H1 (cell line): Measurements from ENCODE around the gene UBR3. TPM values are rescaled to one million over a fixed set of nuclear protein-coding genes. Genes with fewer than 3 reads are reported as not detected.

Source experiments
- CTCF ChIA-PET: fragments of 300-600 bp; sonication (Branson Sonifier 250); formaldehyde crosslinking; loops from one replicate; lab custom pipeline; 2021; ENCODE audit not compliant: partially characterized antibody; lab: Charles Lee
- POLR2A ChIA-PET: fragments of 300-600 bp; sonication (Branson Sonifier 250); formaldehyde crosslinking; loops from one replicate; lab custom pipeline; 2021; ENCODE audit warnings: inconsistent platforms; ENCODE audit not compliant: partially characterized antibody; lab: Charles Lee
- DNase-seq, 2 experiments: peaks; one replicate each; pipeline versions ENCODE4 v3.0.0 to v3.0.0-alpha.2; 2010 to 2022; ENCODE audit warnings: low spot score in 2 of 2, low read depth in 1 of 2, mixed read lengths in 1 of 2
- FAIRE-seq: peaks from 2 replicates; lab custom pipeline; 2011; peaks lifted over from hg19 to GRCh38; lab: Jason Lieb, UNC
- H2AFZ ChIP-seq: 2 replicates; pipeline ENCODE4 v1.8.1; 2012; ENCODE audit warnings: low read length, inconsistent platforms
- H2AK5ac ChIP-seq: 2 replicates; pipeline ENCODE4 v1.6.1; 2013; ENCODE audit warnings: low read depth, low read length
- H2BK120ac ChIP-seq: replicated peaks from 2 replicates; pipeline ENCODE3; 2013; ENCODE audit warnings: low read depth, low read length, inconsistent platforms
- H2BK12ac ChIP-seq: 2 replicates; pipeline ENCODE4 v1.6.1; 2013; ENCODE audit warnings: low read depth, low read length
- H2BK15ac ChIP-seq: 2 replicates; pipeline ENCODE4 v1.6.1; 2013; ENCODE audit warnings: low read length
- H2BK20ac ChIP-seq: 2 replicates; pipeline ENCODE4 v1.6.1; 2013; ENCODE audit warnings: low read length
- H2BK5ac ChIP-seq: 2 replicates; pipeline ENCODE4 v1.6.1; 2013; ENCODE audit warnings: low read depth, low read length
- H3K14ac ChIP-seq: 2 replicates; pipeline ENCODE4 v1.6.1; 2013; ENCODE audit warnings: inconsistent platforms; ENCODE audit not compliant: insufficient read length
- H3K18ac ChIP-seq: 2 replicates; pipeline ENCODE4 v1.6.1; 2013; ENCODE audit warnings: low read length; ENCODE audit errors: extremely low read depth
- H3K23ac ChIP-seq: 2 replicates; pipeline ENCODE4 v1.6.1; 2013; ENCODE audit warnings: inconsistent platforms; ENCODE audit not compliant: insufficient read length
- H3K23me2 ChIP-seq: 2 replicates; pipeline ENCODE4 v1.6.1; 2013; ENCODE audit warnings: low read depth, low read length
- H3K27ac ChIP-seq: 2 replicates; pipeline ENCODE4 v1.6.1; 2011; ENCODE audit warnings: low read depth, low read length, inconsistent platforms
- H3K27me3 ChIP-seq, 4 experiments: replicated peaks in 1 of 4; 1 replicate in 1 of 4; 2 replicates in 3 of 4; pipeline versions ENCODE4 v1.6.1 to v1.8.1; 2011 to 2013; ENCODE audit warnings: low read length in 3 of 4, mild to moderate bottlenecking in 3 of 4, inconsistent platforms in 2 of 4, mixed read lengths in 2 of 4, moderate library complexity in 1 of 4; ENCODE audit not compliant: control insufficient read depth in 3 of 4, insufficient read depth in 3 of 4; ENCODE audit errors: extremely low read depth in 1 of 4
- H3K36me3 ChIP-seq, 4 experiments: 2 replicates each; pipeline versions ENCODE4 v1.6.1 to v1.8.1; 2011 to 2013; ENCODE audit warnings: mild to moderate bottlenecking in 4 of 4, low read length in 3 of 4, moderate library complexity in 2 of 4, control low read depth in 1 of 4, inconsistent platforms in 1 of 4; ENCODE audit not compliant: insufficient read depth in 4 of 4, control insufficient read depth in 2 of 4
- H3K4ac ChIP-seq: replicated peaks from 2 replicates; pipeline ENCODE3; 2013; ENCODE audit warnings: low read length, low read depth, mixed read lengths, inconsistent platforms; ENCODE audit not compliant: insufficient read length
- H3K4me1 ChIP-seq, 4 experiments: replicated peaks in 1 of 4; 1 replicate in 1 of 4; 2 replicates in 3 of 4; pipeline versions ENCODE4 v1.6.1 to v1.8.1; 2011 to 2013; ENCODE audit warnings: low read length in 3 of 4, inconsistent platforms in 2 of 4, mixed read lengths in 1 of 4; ENCODE audit not compliant: insufficient read depth in 4 of 4, control insufficient read depth in 3 of 4
- H3K4me2 ChIP-seq, 2 experiments: 2 replicates each; pipeline versions ENCODE4 v1.6.1 to v1.8.1; 2011 to 2013; ENCODE audit warnings: low read depth in 2 of 2, low read length in 2 of 2, control low read depth in 1 of 2, inconsistent platforms in 1 of 2, mild to moderate bottlenecking in 1 of 2; ENCODE audit not compliant: insufficient read depth in 1 of 2
- H3K4me3 ChIP-seq, 4 experiments: fragments of 200-600, 300-600 bp in 1 of 4; sonication (generic), shearing (Covaris generic), sonication (Bioruptor Twin) in 1 of 4; 2 replicates each; pipeline versions ENCODE4 v1.5.1 to v1.8.1; 2011 to 2016; ENCODE audit warnings: low read length in 4 of 4, low read depth in 3 of 4, control low read depth in 2 of 4, inconsistent platforms in 2 of 4, mild to moderate bottlenecking in 2 of 4, mixed read lengths in 1 of 4, moderate library complexity in 1 of 4; ENCODE audit not compliant: insufficient read depth in 2 of 4; ENCODE audit errors: extremely low read depth in 1 of 4
- H3K56ac ChIP-seq: replicated peaks from 2 replicates; pipeline ENCODE3; 2013; ENCODE audit warnings: low read depth, mild to moderate bottlenecking, mixed read lengths, low read length, inconsistent platforms; ENCODE audit not compliant: insufficient read length
- H3K79me1 ChIP-seq: 2 replicates; pipeline ENCODE4 v1.6.1; 2013; ENCODE audit warnings: low read depth, low read length, control low read depth
- H3K79me2 ChIP-seq, 2 experiments: 2 replicates each; pipeline versions ENCODE4 v1.6.1 to v1.8.1; 2012 to 2013; ENCODE audit warnings: low read length in 2 of 2, mild to moderate bottlenecking in 2 of 2, inconsistent platforms in 1 of 2; ENCODE audit not compliant: insufficient read depth in 2 of 2, control insufficient read depth in 1 of 2
- H3K9ac ChIP-seq, 4 experiments: replicated peaks in 1 of 4; 1 replicate in 1 of 4; 2 replicates in 3 of 4; pipeline versions ENCODE4 v1.6.1 to v1.8.1; 2011 to 2013; ENCODE audit warnings: low read depth in 3 of 4, low read length in 3 of 4, control low read depth in 2 of 4, mild to moderate bottlenecking in 2 of 4, moderate library complexity in 2 of 4, inconsistent platforms in 1 of 4; ENCODE audit errors: extremely low read depth in 1 of 4
- H3K9me3 ChIP-seq, 2 experiments: 2 replicates each; pipeline versions ENCODE4 v1.6.1 to v1.8.1; 2012 to 2013; ENCODE audit warnings: mild to moderate bottlenecking in 2 of 2, moderate library complexity in 2 of 2, control low read depth in 1 of 2, inconsistent platforms in 1 of 2, low read depth in 1 of 2, low read length in 1 of 2, mixed read lengths in 1 of 2; ENCODE audit not compliant: insufficient read depth in 2 of 2
- H4K20me1 ChIP-seq, 2 experiments: replicated peaks in 1 of 2; 2 replicates each; pipeline versions ENCODE3 to v1.8.1; 2011 to 2013; ENCODE audit warnings: inconsistent platforms in 2 of 2, low read length in 2 of 2, mild to moderate bottlenecking in 1 of 2; ENCODE audit not compliant: insufficient read depth in 2 of 2, control insufficient read depth in 1 of 2
- H4K5ac ChIP-seq: 2 replicates; pipeline ENCODE4 v1.6.1; 2013; ENCODE audit warnings: low read length, low read depth, mixed read lengths, inconsistent platforms; ENCODE audit not compliant: insufficient read length
- H4K8ac ChIP-seq: 2 replicates; pipeline ENCODE4 v1.8.0; 2013; ENCODE audit warnings: mild to moderate bottlenecking, moderate library complexity, low read length, inconsistent platforms; ENCODE audit not compliant: insufficient read depth; ENCODE audit errors: extremely low read depth
- H4K91ac ChIP-seq: replicated peaks from 2 replicates; pipeline ENCODE3; 2013; ENCODE audit warnings: low read length, mixed read lengths, inconsistent platforms; ENCODE audit not compliant: insufficient read length
- BRCA1 ChIP-seq: IDR thresholded peaks from 2 replicates; pipeline ENCODE4 v1.6.1; 2012; ENCODE audit warnings: low read depth, low read length, improper control_type of control experiment
- CHD2 ChIP-seq: IDR thresholded peaks from 2 replicates; pipeline ENCODE4 v1.6.1; 2012; ENCODE audit warnings: low read length, improper control_type of control experiment
- CTBP2 ChIP-seq: IDR thresholded peaks from 2 replicates; pipeline ENCODE4 v1.7.0; 2011; ENCODE audit warnings: borderline replicate concordance, mild to moderate bottlenecking, moderate library complexity, mixed read lengths, low read length; ENCODE audit not compliant: insufficient read depth, insufficient read length
- HDAC2 ChIP-seq, 2 experiments: fragments of 300-600 bp in 1 of 2; sonication (generic) in 1 of 2; IDR thresholded peaks; 2 replicates each; pipeline ENCODE4 v1.6.1; 2011 to 2012; ENCODE audit warnings: low read depth in 2 of 2, low read length in 2 of 2, mild to moderate bottlenecking in 2 of 2, moderate library complexity in 2 of 2, borderline replicate concordance in 1 of 2, inconsistent platforms in 1 of 2
- TBP ChIP-seq: IDR thresholded peaks from 2 replicates; pipeline ENCODE4 v1.6.1; 2011; ENCODE audit warnings: low read depth, low read length, improper control_type of control experiment
- TCF12 ChIP-seq: IDR thresholded peaks from 2 replicates; pipeline ENCODE4 v1.6.1; 2011; ENCODE audit warnings: low read depth, mild to moderate bottlenecking, low read length
- WGBS, 2 experiments: shearing (Covaris generic) in 1 of 2; methylation state at CpG; one replicate each; pipeline versions ENCODE4 v1.1.6 to v1.1.7; 2013 to 2015; ENCODE audit warnings: low lambda C conversion rate in 2 of 2, mixed read lengths in 2 of 2, inconsistent platforms in 1 of 2, low coverage in 1 of 2, missing lambda C conversion rate in 1 of 2; ENCODE audit not compliant: insufficient replicate concordance in 2 of 2, insufficient coverage in 1 of 2, insufficient read length in 1 of 2; ENCODE audit errors: extremely low coverage in 1 of 2, missing lambda C conversion rate in 1 of 2; 5-methylcytosine and 5-hydroxymethylcytosine counted together
- polyA plus RNA-seq, 7 experiments: library from polyadenylated mRNA; depleted of rRNA in 3 of 7; stranded (reverse) in 5 of 7; unstranded in 2 of 7; fragments of >200 nt in 5 of 7; fragments of 200-250 nt in 2 of 7; gene quantifications; 1 replicate in 5 of 7; 2 replicates in 1 of 7; 4 replicates in 1 of 7; pipeline versions ENCODE4 v1.2.1 to v1.2.3, GENCODE V29; 2011 to 2013; ENCODE audit warnings: missing spikeins in 2 of 7, mixed read lengths in 2 of 7
- total RNA-seq: library from RNA; stranded (reverse); fragmentation: NEBNext Ultra II Directional; extraction: Animal tissue kit (Norgen Biotek cat#: 25700); gene quantifications from 2 replicates; pipeline ENCODE4 v1.2.1, GENCODE V29; 2021
- TF ChIP-seq, protein P1 (sequence below): IDR thresholded peaks from 2 replicates; pipeline ENCODE4 v1.6.1; 2011; ENCODE audit warnings: low read length, improper control_type of control experiment

The UBR3 gene
- total and polyA plus RNA-seq, 2 of the 8 experiments (the other 6 are each of a cell fraction or from before 2014, with no cell fraction given): 3.7 to 17.7 TPM

GRCh38 chr2:170077830-170078569 is 250.7 kb downstream of the UBR3 start:
- H3K4me3 ChIP-seq: peak overlapping the region in 1 of 4 experiments; percentile 24; a peak in 1 of 8 replicates
- peak overlapping the region; percentile 79; the same call in 1 of the 2 replicates for H2BK5ac ChIP-seq
- H4K91ac ChIP-seq: no peak overlapping the region
- H4K5ac ChIP-seq: peak overlapping the region; percentile 49
- no peak overlapping the region for H4K8ac ChIP-seq
- H3K27ac ChIP-seq: no peak overlapping the region; the same call in 1 of the 2 replicates
- no peak overlapping the region for H3K14ac ChIP-seq
- H2BK12ac ChIP-seq: no peak overlapping the region
- FAIRE-seq (peak; percentile 50), DNase-seq (no peak)
- H3K4me2 ChIP-seq: peak overlapping the region; percentile 29 to 44; a peak in 3 of 4 replicates
- peaks cover 0 to 3% (median 0%) of the 10 kb centered on the region in 4 experiments; a peak in 3 of 8 replicates for H3K36me3 ChIP-seq
- no peak overlapping the region for H2AK5ac ChIP-seq
- peaks cover 0 to 3% of the 10 kb centered on the region in 2 experiments; a peak in 1 of 4 replicates for H3K9me3 ChIP-seq
- POLR2A ChIA-PET: no interaction called here
- H3K4me1 ChIP-seq: peaks cover 0 to 15% (median 6%) of the 10 kb centered on the region in 4 experiments; a peak in 5 of 7 replicates
- no peaks in the 10 kb centered on the region for H3K23me2 ChIP-seq
- H3K4ac ChIP-seq: no peak overlapping the region
- 0 out of 2 replicates have a peak overlapping the region, but pooled peaks have one; percentile 28 for H2BK20ac ChIP-seq
- no peaks in the 10 kb centered on the region for H3K27me3 ChIP-seq
- H2BK15ac ChIP-seq: no peak overlapping the region
- no peaks in the 10 kb centered on the region for H3K79me2 ChIP-seq
- H3K23ac ChIP-seq: no peak overlapping the region
- peak overlapping the region; percentile 26 for H2BK120ac ChIP-seq
- no peak overlapping the region for H2AFZ ChIP-seq
- H3K79me1 ChIP-seq: no peaks in the 10 kb centered on the region
- CTCF ChIA-PET: interaction anchor here (1.0 to 1.1 kb wide), 3 partner anchors 18 to 116 kb away, joined by 3 read pairs; no protein-coding TSS in a partner anchor
- H3K18ac ChIP-seq: no peak overlapping the region
- no peaks in the 10 kb centered on the region for H4K20me1 ChIP-seq
- H3K56ac ChIP-seq: no peak overlapping the region
- 44% methylated on average over 7 of the region's 7 CpGs; no CpG with 5 or more reads in 1 of the 2 experiments for WGBS, 2 experiments
- no peak overlapping the region for H3K9ac ChIP-seq
- TF ChIP-seq TBP: no peak
- no peak for TF ChIP-seq CTBP2
- no peak for TF ChIP-seq BRCA1
- TF ChIP-seq HDAC2 (IDR thresholded peaks at IDR 0.05; ENCODE audit: borderline replicate concordance in 1 of 2, low read depth in 2 of 2, low read length in 2 of 2): 0 out of 4 replicates have a peak, but pooled peaks of 1 of the 2 experiments have one; percentile 12
- no peak for TF ChIP-seq CHD2
- TF ChIP-seq, protein P1, sequence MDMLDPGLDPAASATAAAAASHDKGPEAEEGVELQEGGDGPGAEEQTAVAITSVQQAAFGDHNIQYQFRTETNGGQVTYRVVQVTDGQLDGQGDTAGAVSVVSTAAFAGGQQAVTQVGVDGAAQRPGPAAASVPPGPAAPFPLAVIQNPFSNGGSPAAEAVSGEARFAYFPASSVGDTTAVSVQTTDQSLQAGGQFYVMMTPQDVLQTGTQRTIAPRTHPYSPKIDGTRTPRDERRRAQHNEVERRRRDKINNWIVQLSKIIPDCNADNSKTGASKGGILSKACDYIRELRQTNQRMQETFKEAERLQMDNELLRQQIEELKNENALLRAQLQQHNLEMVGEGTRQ: no peak
- no peak for TF ChIP-seq TCF12
